PC-3 (cell line): ENCODE measurements around the gene KCNB1. TPM values are rescaled to one million over a fixed set of nuclear protein-coding genes. Genes with fewer than 3 reads are reported as not detected.
A peak's percentile ranks its signal among the peaks of the same experiment; 100 is the strongest.

ENCODE experiments used
- ATAC-seq: fragments of 200-7000 bp; cut with Tn5 transposase; 2 replicates; pipeline ENCODE4 v1.9.1; 2020; ENCODE audit warnings: mild to moderate bottlenecking, moderate library complexity
- BruUV-seq: library from RNA; stranded (reverse); fragments of 400-500 nt; replicated peaks from 2 replicates; lab custom pipeline; 2021; lab: Mats Ljungman, UMichigan
- CTCF ChIA-PET: fragments of 300-600 bp; sonication (Branson Sonifier 250); formaldehyde crosslinking; loops from one replicate; lab custom pipeline; 2022; ENCODE audit warnings: antibody characterized with exemption; lab: Charles Lee
- POLR2A ChIA-PET: fragments of 300-600 bp; sonication (Branson Sonifier 250); formaldehyde crosslinking; loops from one replicate; lab custom pipeline; 2022; ENCODE audit warnings: antibody characterized with exemption; ENCODE audit not compliant: unreplicated experiment; lab: Charles Lee
- DNase-seq: peaks from one replicate; pipeline ENCODE4 v3.0.0-alpha.2; 2015
- H2AFZ ChIP-seq: fragments of 300-600 bp; sonication (generic); 2 replicates; pipeline ENCODE4 v1.6.0; 2016; ENCODE audit warnings: antibody characterized with exemption, low read length
- H3F3A ChIP-seq: fragments of 300-600 bp; sonication (generic); one replicate; pipeline ENCODE4 v1.6.0; 2017; ENCODE audit warnings: antibody characterized with exemption, low read length, control low read depth, mild to moderate bottlenecking; ENCODE audit not compliant: unreplicated experiment
- H3K27ac ChIP-seq: fragments of 300-600 bp; sonication (generic); 2 replicates; pipeline ENCODE4 v1.5.1; 2016; ENCODE audit warnings: mild to moderate bottlenecking, low read length
- H3K27me3 ChIP-seq: fragments of 300-600 bp; sonication (generic); 2 replicates; pipeline ENCODE4 v1.6.1; 2016; ENCODE audit warnings: low read length, mixed read lengths
- H3K36me3 ChIP-seq: fragments of 300-600 bp; sonication (generic); 2 replicates; pipeline ENCODE4 v1.6.1; 2016; ENCODE audit warnings: low read depth, mixed run types, low read length, mixed read lengths
- H3K4me1 ChIP-seq: fragments of 300-600 bp; sonication (generic); 2 replicates; pipeline ENCODE4 v1.5.1; 2016; ENCODE audit warnings: low read length; ENCODE audit not compliant: insufficient read depth
- H3K4me2 ChIP-seq: fragments of 300-600 bp; sonication (generic); 2 replicates; pipeline ENCODE4 v1.6.0; 2016; ENCODE audit warnings: low read length
- H3K4me3 ChIP-seq: fragments of 300-600 bp; sonication (generic); 2 replicates; pipeline ENCODE4 v1.5.1; 2016; ENCODE audit warnings: mild to moderate bottlenecking, low read length, mixed read lengths
- H3K79me2 ChIP-seq: fragments of 300-600 bp; sonication (generic); 2 replicates; pipeline ENCODE4 v1.6.1; 2017; ENCODE audit warnings: low read length, mixed read lengths
- H3K9ac ChIP-seq: fragments of 300-600 bp; sonication (generic); 2 replicates; pipeline ENCODE4 v1.6.0; 2016; ENCODE audit warnings: mild to moderate bottlenecking, low read length
- H3K9me2 ChIP-seq: fragments of 300-600 bp; sonication (generic); replicated peaks from 2 replicates; pipeline ENCODE4 v1.6.1; 2016; ENCODE audit warnings: mixed run types, low read length, mixed read lengths
- H3K9me3 ChIP-seq: fragments of 300-600 bp; sonication (generic); 2 replicates; pipeline ENCODE4 v1.6.1; 2016; ENCODE audit warnings: low read length, mixed read lengths
- H4K20me1 ChIP-seq: fragments of 300-600 bp; sonication (generic); 2 replicates; pipeline ENCODE4 v1.6.1; 2016; ENCODE audit warnings: low read length, mixed read lengths
- CTCF ChIP-seq: fragments of 300-600 bp; sonication (generic); conservative IDR thresholded peaks from 2 replicates; pipeline ENCODE4 v1.5.1; 2017; ENCODE audit warnings: antibody characterized with exemption, low read depth, mild to moderate bottlenecking, low read length
- EZH2 ChIP-seq: fragments of 300-600 bp; sonication (generic); IDR thresholded peaks from one replicate; pipeline ENCODE4 v1.6.1; 2017; ENCODE audit warnings: antibody characterized with exemption, mild to moderate bottlenecking, low read length; ENCODE audit not compliant: unreplicated experiment
- EZH2phosphoT487 ChIP-seq: fragments of 300-600 bp; sonication (generic); IDR thresholded peaks from 2 replicates; pipeline ENCODE4 v1.6.1; 2018; ENCODE audit warnings: mild to moderate bottlenecking, antibody characterized with exemption, low read length, borderline replicate concordance
- intact Hi-C: fragments of 100-400 bp; cut with micrococcal nuclease; formaldehyde crosslinking; loops from 2 replicates; pipeline ENCODE4 v1.9.0; 2023
- total RNA-seq: library from RNA; depleted of rRNA; stranded (reverse); fragments of >200 nt; gene quantifications from 2 replicates; pipeline ENCODE4 v1.2.3, GENCODE V29; 2014

Gene KCNB1
- total RNA-seq, 1 experiment from 2014 or later: 0.04 TPM

- no peak overlapping the region for H3K9ac ChIP-seq
- no peaks in the 10 kb centered on the region for H3K79me2 ChIP-seq
- ChIA-PET CTCF (no interaction called here), POLR2A (no interaction called here)
- H3K27me3 ChIP-seq: no peaks in the 10 kb centered on the region
- no peak overlapping the region for H2AFZ ChIP-seq
- no peak overlapping the region for H3K27ac ChIP-seq
- BruUV-seq: no TSS peak
- TF ChIP-seq CTCF (no peak), EZH2phosphoT487 (no peak), EZH2 (no peak)
- no peaks in the 10 kb centered on the region for H3K9me3 ChIP-seq
- no peaks in the 10 kb centered on the region for H3F3A ChIP-seq
- H4K20me1 ChIP-seq: no peaks in the 10 kb centered on the region
- no peak for DNase-seq
- intact Hi-C loops: no loop called here
- no peaks in the 10 kb centered on the region for H3K9me2 ChIP-seq
- no peak for ATAC-seq
- no peaks in the 10 kb centered on the region for H3K36me3 ChIP-seq
- H3K4me3 ChIP-seq: no peak overlapping the region
- no peak overlapping the region for H3K4me2 ChIP-seq
- peaks cover 20% of the 10 kb centered on the region for H3K4me1 ChIP-seq
These were observed 133.4 kb downstream of the KCNB1 start for GRCh38 chr20:49349078-49349477.

DNA sequence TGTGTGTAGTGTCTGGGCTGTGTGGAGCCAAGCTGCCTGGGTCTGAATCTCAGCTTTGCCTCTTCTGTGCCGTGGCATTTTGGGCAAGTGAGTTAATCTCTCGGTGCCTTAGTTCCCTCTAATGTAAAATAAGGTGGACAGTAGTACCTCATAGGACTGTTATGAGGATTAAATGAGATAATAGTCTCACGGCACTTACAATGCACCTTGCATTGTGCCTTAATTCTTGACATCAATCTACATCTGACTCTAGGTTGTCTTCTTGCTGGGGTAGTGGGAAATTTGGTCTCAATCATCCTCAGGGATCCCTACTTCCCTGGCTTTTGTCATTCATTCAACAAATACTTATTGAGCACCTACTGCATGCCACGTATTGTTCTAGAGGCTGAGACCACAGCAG is 133.9 kb downstream of the KCNB1 start:
- CTCF ChIA-PET: no interaction called here
- Histone ChIP-seq H3K4me2 (no peak overlapping the region), H3K4me3 (no peak overlapping the region), H2AFZ (no peak overlapping the region), H3K9me2 (no peaks in the 10 kb centered on the region), H4K20me1 (no peaks in the 10 kb centered on the region), H3K4me1 (peaks cover 21% of the 10 kb centered on the region), H3K79me2 (no peaks in the 10 kb centered on the region), H3K9me3 (no peaks in the 10 kb centered on the region), H3K27me3 (no peaks in the 10 kb centered on the region), H3K9ac (no peak overlapping the region), H3K27ac (no peak overlapping the region), H3F3A (no peaks in the 10 kb centered on the region), H3K36me3 (no peaks in the 10 kb centered on the region)
- ATAC-seq (no peak), DNase-seq (no peak)
- intact Hi-C loops: no loop called here
- TF ChIP-seq EZH2phosphoT487: no peak
- TF ChIP-seq CTCF: no peak
- POLR2A ChIA-PET: no interaction called here
- BruUV-seq: no TSS peak

GRCh38 chr20:49347156-49347555 is 135.3 kb downstream of the KCNB1 start:
- no peaks in the 10 kb centered on the region for H3K27me3 ChIP-seq
- intact Hi-C loops: no loop called here
- H3K27ac ChIP-seq: no peak overlapping the region
- H3K9ac ChIP-seq: no peak overlapping the region
- TF ChIP-seq EZH2 (no peak), EZH2phosphoT487 (no peak), CTCF (no peak)
- H3K79me2 ChIP-seq: no peaks in the 10 kb centered on the region
- H3K36me3 ChIP-seq: no peaks in the 10 kb centered on the region
- peaks cover 27% of the 10 kb centered on the region for H3K4me1 ChIP-seq
- POLR2A ChIA-PET: no interaction called here
- peak; percentile 25 for DNase-seq
- H3K9me3 ChIP-seq: no peaks in the 10 kb centered on the region
- H3K9me2 ChIP-seq: no peaks in the 10 kb centered on the region
- H3F3A ChIP-seq: no peaks in the 10 kb centered on the region
- BruUV-seq: no TSS peak
- CTCF ChIA-PET: interaction anchor here (0.6 kb wide), 1 partner anchor 15 kb away, joined by 4 read pairs; no protein-coding TSS in a partner anchor
- ATAC-seq: no peak
- H4K20me1 ChIP-seq: no peaks in the 10 kb centered on the region
- no peak overlapping the region for H3K4me3 ChIP-seq
- no peak overlapping the region for H3K4me2 ChIP-seq
- no peak overlapping the region for H2AFZ ChIP-seq
